Measurements from ENCODE around the gene P2RX7.

P2RX7 gene

GRCh38 chr12:121176826-121177529, 44.3 kb downstream of the P2RX7 start:
- no peaks in the 10 kb centered on the region for H3K4me1 ChIP-seq (ENCODE audit: low read length)
- no peak overlapping the region for H2AFZ ChIP-seq (ENCODE audit: low read length)
- H3F3A ChIP-seq (ENCODE audit: insufficient read depth, low read length): no peaks in the 10 kb centered on the region
- H3K4me3 ChIP-seq (ENCODE audit: low read length): no peak overlapping the region
- H4K20me1 ChIP-seq (ENCODE audit: insufficient read depth, low read length): no peaks in the 10 kb centered on the region
- no peaks in the 10 kb centered on the region for H3K36me3 ChIP-seq (replicated peaks; ENCODE audit: insufficient read depth, low read length)
- no peaks in the 10 kb centered on the region for H3K79me2 ChIP-seq (ENCODE audit: low read length)
- no peak overlapping the region for H3K4me2 ChIP-seq (ENCODE audit: low read depth, low read length)
- H3K27me3 ChIP-seq (replicated peaks; ENCODE audit: insufficient read depth, low read length): no peaks in the 10 kb centered on the region
- no peak for DNase-seq
- no peak for TF ChIP-seq EZH2phosphoT487 (IDR thresholded peaks at IDR 0.05; ENCODE audit: low read length)
- no peak for TF ChIP-seq CTCF (IDR thresholded peaks at IDR 0.05; ENCODE audit: low read length)
- no peak for TF ChIP-seq EZH2 (optimal IDR thresholded peaks at IDR 0.05; ENCODE audit: low read depth, low read length)
- H3K9me2 ChIP-seq (replicated peaks; ENCODE audit: insufficient read depth, low read length): no peaks in the 10 kb centered on the region
- no peaks in the 10 kb centered on the region for H3K9me3 ChIP-seq (replicated peaks; ENCODE audit: insufficient read depth, low read length)
- no peak overlapping the region for H3K9ac ChIP-seq (ENCODE audit: low read length)
- no peak overlapping the region for H3K27ac ChIP-seq (ENCODE audit: low read length)

GRCh38 chr12:121181181-121181580, 48.5 kb downstream of the P2RX7 start:
- H3K4me2 ChIP-seq (ENCODE audit: low read depth, low read length): no peak overlapping the region
- H3K27ac ChIP-seq (ENCODE audit: low read length): no peak overlapping the region
- H3K9me2 ChIP-seq (replicated peaks; ENCODE audit: insufficient read depth, low read length): no peaks in the 10 kb centered on the region
- H3K4me3 ChIP-seq (ENCODE audit: low read length): no peak overlapping the region
- no peak for DNase-seq
- no peak overlapping the region for H3K9ac ChIP-seq (ENCODE audit: low read length)
- no peaks in the 10 kb centered on the region for H3K4me1 ChIP-seq (ENCODE audit: low read length)
- no peak for TF ChIP-seq EZH2phosphoT487 (IDR thresholded peaks at IDR 0.05; ENCODE audit: low read length)
- TF ChIP-seq EZH2 (optimal IDR thresholded peaks at IDR 0.05; ENCODE audit: low read depth, low read length): no peak
- no peak for TF ChIP-seq CTCF (IDR thresholded peaks at IDR 0.05; ENCODE audit: low read length)
- H4K20me1 ChIP-seq (ENCODE audit: insufficient read depth, low read length): no peaks in the 10 kb centered on the region
- no peaks in the 10 kb centered on the region for H3K27me3 ChIP-seq (replicated peaks; ENCODE audit: insufficient read depth, low read length)
- H3K9me3 ChIP-seq (replicated peaks; ENCODE audit: insufficient read depth, low read length): no peaks in the 10 kb centered on the region
- no peak overlapping the region for H2AFZ ChIP-seq (ENCODE audit: low read length)
- no peaks in the 10 kb centered on the region for H3F3A ChIP-seq (ENCODE audit: insufficient read depth, low read length)
- H3K79me2 ChIP-seq (ENCODE audit: low read length): no peaks in the 10 kb centered on the region
- H3K36me3 ChIP-seq (replicated peaks; ENCODE audit: insufficient read depth, low read length): no peaks in the 10 kb centered on the region

GRCh38 chr12:121182222-121182893, 49.7 kb downstream of the P2RX7 start:
- Histone ChIP-seq H3K4me2 (ENCODE audit: low read depth, low read length) (no peak overlapping the region), H3K9me2 (replicated peaks; ENCODE audit: insufficient read depth, low read length) (no peaks in the 10 kb centered on the region), H3K36me3 (replicated peaks; ENCODE audit: insufficient read depth, low read length) (no peaks in the 10 kb centered on the region), H3K9me3 (replicated peaks; ENCODE audit: insufficient read depth, low read length) (no peaks in the 10 kb centered on the region), H3K4me3 (ENCODE audit: low read length) (no peak overlapping the region), H3K9ac (ENCODE audit: low read length) (no peak overlapping the region), H4K20me1 (ENCODE audit: insufficient read depth, low read length) (no peaks in the 10 kb centered on the region), H3K27me3 (replicated peaks; ENCODE audit: insufficient read depth, low read length) (no peaks in the 10 kb centered on the region), H3K27ac (ENCODE audit: low read length) (no peak overlapping the region), H3K4me1 (ENCODE audit: low read length) (no peaks in the 10 kb centered on the region), H2AFZ (ENCODE audit: low read length) (no peak overlapping the region), H3F3A (ENCODE audit: insufficient read depth, low read length) (no peaks in the 10 kb centered on the region), H3K79me2 (ENCODE audit: low read length) (no peaks in the 10 kb centered on the region)
- TF ChIP-seq CTCF (IDR thresholded peaks at IDR 0.05; ENCODE audit: low read length) (no peak), EZH2phosphoT487 (IDR thresholded peaks at IDR 0.05; ENCODE audit: low read length) (no peak), EZH2 (optimal IDR thresholded peaks at IDR 0.05; ENCODE audit: low read depth, low read length) (no peak)
- no peak for DNase-seq
